GM13977 (cell line): ENCODE measurements around the gene CLDN5.
"Not testable (repeated sequence)": the region's sequence is repeated elsewhere in the genome, so short reads cannot be mapped to it uniquely, and the experiment has no call there.

ENCODE experiments used
- DNase-seq: peaks from one replicate; pipeline ENCODE4 v3.0.0; 2012; ENCODE audit warnings: low spot score
- in situ Hi-C: fragments of 300-500 bp; cut with MboI; formaldehyde crosslinking; loops from one replicate; pipeline ENCODE4 v1.12.0; 2022; ENCODE audit warnings: low sequenced_read_pairs, low pct_unique_long_range_greater_than_20kb, mixed read lengths, inconsistent platforms; ENCODE audit not compliant: unreplicated experiment
- TF ChIP-seq, protein P1 (sequence below): IDR thresholded peaks from 2 replicates; pipeline ENCODE4 v1.5.1; 2012; ENCODE audit warnings: mild to moderate bottlenecking, control low read depth; ENCODE audit not compliant: insufficient read depth; ENCODE audit errors: extremely low read depth, missing control alignments

The CLDN5 gene

GRCh38 chr22:19537941-19538488 lies 13.8 kb upstream of the CLDN5 start:
- in situ Hi-C loops = no loop called here

DNA sequence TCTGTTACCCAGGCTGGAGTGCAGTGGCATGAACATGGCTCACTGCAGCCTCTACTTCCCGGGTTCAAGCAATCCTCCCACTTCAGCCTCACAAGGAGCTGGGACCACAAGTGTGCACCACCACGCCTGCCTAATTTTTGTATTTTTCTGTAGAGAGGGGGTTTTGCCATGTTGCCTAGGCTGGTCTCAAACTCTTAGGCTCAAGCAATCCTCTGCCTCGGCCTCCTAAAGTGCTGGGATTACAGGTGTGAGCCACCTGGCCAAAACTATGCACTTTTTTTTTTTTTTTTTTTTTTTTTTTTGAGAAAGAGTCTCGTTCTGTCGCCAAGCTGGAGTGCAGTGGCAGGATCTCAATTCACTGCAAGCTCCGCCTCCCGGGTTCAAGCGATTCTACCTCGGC lies 12.4 kb upstream of the CLDN5 start:
- DNase-seq = no peak
- TF ChIP-seq, protein P1, sequence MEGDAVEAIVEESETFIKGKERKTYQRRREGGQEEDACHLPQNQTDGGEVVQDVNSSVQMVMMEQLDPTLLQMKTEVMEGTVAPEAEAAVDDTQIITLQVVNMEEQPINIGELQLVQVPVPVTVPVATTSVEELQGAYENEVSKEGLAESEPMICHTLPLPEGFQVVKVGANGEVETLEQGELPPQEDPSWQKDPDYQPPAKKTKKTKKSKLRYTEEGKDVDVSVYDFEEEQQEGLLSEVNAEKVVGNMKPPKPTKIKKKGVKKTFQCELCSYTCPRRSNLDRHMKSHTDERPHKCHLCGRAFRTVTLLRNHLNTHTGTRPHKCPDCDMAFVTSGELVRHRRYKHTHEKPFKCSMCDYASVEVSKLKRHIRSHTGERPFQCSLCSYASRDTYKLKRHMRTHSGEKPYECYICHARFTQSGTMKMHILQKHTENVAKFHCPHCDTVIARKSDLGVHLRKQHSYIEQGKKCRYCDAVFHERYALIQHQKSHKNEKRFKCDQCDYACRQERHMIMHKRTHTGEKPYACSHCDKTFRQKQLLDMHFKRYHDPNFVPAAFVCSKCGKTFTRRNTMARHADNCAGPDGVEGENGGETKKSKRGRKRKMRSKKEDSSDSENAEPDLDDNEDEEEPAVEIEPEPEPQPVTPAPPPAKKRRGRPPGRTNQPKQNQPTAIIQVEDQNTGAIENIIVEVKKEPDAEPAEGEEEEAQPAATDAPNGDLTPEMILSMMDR = no peak
- in situ Hi-C loops = no loop called here

More at GRCh38 chr22:19537941-19538488, 13.8 kb upstream of the CLDN5 start:
- TF ChIP-seq, protein P1 = no peak
- DNase-seq = no peak

DNA sequence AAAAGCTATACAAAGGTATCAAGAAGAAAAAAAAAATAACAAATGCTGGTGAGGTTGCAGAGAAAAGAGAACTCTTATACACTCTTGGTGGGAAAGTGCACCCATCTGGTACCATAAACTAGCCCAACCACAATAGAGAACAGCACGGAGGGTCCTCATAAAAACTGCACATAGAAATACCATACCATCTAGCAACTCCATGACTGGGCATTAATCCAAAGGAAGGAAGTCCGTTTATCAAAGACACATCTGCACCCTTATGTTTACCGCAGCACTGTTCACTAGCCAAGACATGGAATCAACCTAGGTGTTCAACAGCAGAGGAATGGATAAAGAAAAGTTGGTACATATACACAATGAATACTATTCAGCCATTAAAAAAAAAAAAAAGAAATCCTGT lies 10.8 kb upstream of the CLDN5 start:
- no peak for DNase-seq
- TF ChIP-seq, protein P1 = no peak
- in situ Hi-C loops = no loop called here

DNA sequence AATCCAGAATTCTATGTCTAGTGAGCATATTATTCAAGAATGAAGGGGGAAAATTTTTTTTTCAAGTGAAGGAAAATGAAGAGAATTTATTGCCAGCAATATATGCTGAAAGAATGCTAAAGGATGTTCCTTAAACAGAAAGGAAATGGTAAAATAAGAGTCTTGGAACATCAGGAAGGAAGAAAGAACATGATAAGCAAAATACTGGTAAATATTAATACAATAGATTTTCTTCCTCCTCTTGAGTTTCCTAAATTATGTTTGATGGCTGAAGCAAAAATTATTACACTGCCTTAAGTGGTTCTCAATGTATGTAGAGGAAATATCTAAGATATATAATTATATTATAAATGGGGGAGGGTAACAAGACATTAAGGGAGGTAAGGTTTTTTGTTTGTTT lies 9.6 kb upstream of the CLDN5 start:
- DNase-seq = no peak

GRCh38 chr22:19533049-19533626 lies 8.9 kb upstream of the CLDN5 start:
- in situ Hi-C loops = no loop called here
- TF ChIP-seq, protein P1 = no peak
- no peak for DNase-seq

More for the DNA sequence above, 9.6 kb upstream of the CLDN5 start:
- TF ChIP-seq, protein P1 = no peak
- in situ Hi-C loops = no loop called here

DNA sequence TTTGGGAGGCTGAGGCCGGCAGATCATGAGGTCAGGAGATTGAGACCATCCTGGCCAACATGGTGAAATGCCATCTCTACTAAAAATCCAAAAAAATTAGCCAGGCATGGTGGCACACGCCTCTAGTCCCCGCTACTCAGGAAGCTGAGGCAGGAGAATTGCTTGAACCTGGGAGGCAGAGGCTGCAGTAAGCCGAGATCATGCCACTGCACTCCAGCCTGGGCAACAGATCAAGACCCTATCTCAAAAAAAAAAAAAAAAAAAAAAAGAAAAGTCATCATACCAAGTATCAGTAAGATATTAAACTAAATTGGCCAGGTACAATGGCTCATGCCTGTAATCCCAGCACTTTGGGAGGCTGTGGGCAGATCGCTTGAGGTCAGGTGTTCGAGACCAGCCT lies 7.1 kb upstream of the CLDN5 start:
- DNase-seq, in situ Hi-C loops: not testable (repeated sequence)

DNA sequence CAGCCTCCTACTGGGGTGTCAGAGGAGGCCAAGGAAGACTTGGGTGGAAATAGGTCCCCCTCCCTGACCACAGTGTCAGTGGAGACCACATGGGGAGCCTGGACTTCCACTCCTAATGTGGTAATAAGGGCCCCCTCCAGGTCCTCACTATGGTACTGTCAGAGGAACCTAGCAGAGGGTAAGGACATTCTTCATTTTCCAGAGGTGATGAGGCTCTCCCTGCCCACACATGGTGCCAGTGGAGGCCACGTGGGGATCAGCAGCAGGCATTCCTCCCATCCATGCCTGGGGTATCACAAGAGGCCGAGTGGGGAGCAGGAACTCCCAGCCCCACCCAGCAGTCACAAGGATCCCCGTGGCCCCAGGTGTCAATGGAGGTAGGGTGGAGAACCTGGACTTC lies 6.5 kb upstream of the CLDN5 start:
- TF ChIP-seq, protein P1 = no peak

More for the DNA sequence above, 6.5 kb upstream of the CLDN5 start:
- DNase-seq = no peak
- in situ Hi-C loops = no loop called here
